Neural progenitor cell (in vitro differentiated cells): ENCODE data around the gene IL3RA. TPM values are rescaled to one million over a fixed set of nuclear protein-coding genes. Genes with fewer than 3 reads are reported as not detected.
"Not testable (repeated sequence)": the region's sequence is repeated elsewhere in the genome, so short reads cannot be mapped to it uniquely, and the experiment has no call there.

ENCODE experiments used
- DNase-seq: peaks from one replicate; pipeline ENCODE4 v3.0.0-alpha.2; 2016; ENCODE audit warnings: low spot score
- H2AFZ ChIP-seq: fragments of 200-600 bp; sonication (generic); replicated peaks from 2 replicates; pipeline ENCODE4 v1.6.1; 2016; ENCODE audit warnings: antibody characterized with exemption
- H3F3A ChIP-seq: fragments of 200-600 bp; sonication (generic); 2 replicates; pipeline ENCODE4 v1.6.1; 2016; ENCODE audit warnings: antibody characterized with exemption, low read depth
- H3K27ac ChIP-seq: fragments of 200-600 bp; sonication (generic); 2 replicates; pipeline ENCODE4 v1.5.1; 2016; ENCODE audit warnings: mild to moderate bottlenecking
- H3K27me3 ChIP-seq: fragments of 200-600 bp; sonication (generic); 2 replicates; pipeline ENCODE4 v1.6.1; 2016; ENCODE audit warnings: mild to moderate bottlenecking, moderate library complexity
- H3K36me3 ChIP-seq: fragments of 200-600 bp; sonication (generic); 2 replicates; pipeline ENCODE4 v1.5.1; 2016
- H3K4me1 ChIP-seq: fragments of 200-600 bp; sonication (generic); 2 replicates; pipeline ENCODE4 v1.6.1; 2016; ENCODE audit warnings: mixed run types
- H3K4me2 ChIP-seq: fragments of 200-600 bp; sonication (generic); 2 replicates; pipeline ENCODE4 v1.6.1; 2016
- H3K4me3 ChIP-seq: fragments of 200-600 bp; sonication (generic); 2 replicates; pipeline ENCODE4 v1.5.1; 2016
- H3K79me2 ChIP-seq: fragments of 200-600 bp; sonication (generic); 2 replicates; pipeline ENCODE4 v1.6.1; 2016; ENCODE audit warnings: low read depth
- H3K9ac ChIP-seq: fragments of 200-600 bp; sonication (generic); 2 replicates; pipeline ENCODE4 v1.6.1; 2016
- H3K9me3 ChIP-seq: fragments of 200-600 bp; sonication (generic); 2 replicates; pipeline ENCODE4 v1.5.1; 2016; ENCODE audit warnings: low read depth
- H4K20me1 ChIP-seq: fragments of 200-600 bp; sonication (generic); 2 replicates; pipeline ENCODE4 v1.6.1; 2016; ENCODE audit warnings: low read depth
- H3K27ac Mint-ChIP-seq: 3 replicates; pipeline ENCODE4 v1.8.0; 2021; ENCODE audit warnings: mixed read lengths
- H3K27me3 Mint-ChIP-seq: 2 replicates; pipeline ENCODE4 v1.8.0; 2022; ENCODE audit warnings: low read depth, mild to moderate bottlenecking, inconsistent platforms, moderate library complexity, mixed read lengths; ENCODE audit not compliant: insufficient read depth
- H3K36me3 Mint-ChIP-seq: 3 replicates; pipeline ENCODE4 v1.8.0; 2021; ENCODE audit warnings: mixed read lengths
- H3K4me1 Mint-ChIP-seq: 3 replicates; pipeline ENCODE4 v1.8.0; 2021; ENCODE audit warnings: mixed read lengths
- H3K4me3 Mint-ChIP-seq: 3 replicates; pipeline ENCODE4 v1.8.0; 2021; ENCODE audit warnings: mild to moderate bottlenecking, moderate library complexity, mixed read lengths
- H3K9me3 Mint-ChIP-seq: 3 replicates; pipeline ENCODE4 v1.8.0; 2020; ENCODE audit warnings: mixed read lengths
- CTCF ChIP-seq: fragments of 200-600 bp; sonication (generic); IDR thresholded peaks from 2 replicates; pipeline ENCODE4 v1.5.1; 2017; ENCODE audit warnings: antibody characterized with exemption, mild to moderate bottlenecking
- EZH2 ChIP-seq: fragments of 200-600 bp; sonication (generic); IDR thresholded peaks from 2 replicates; pipeline ENCODE4 v1.6.1; 2017; ENCODE audit warnings: antibody characterized with exemption, mild to moderate bottlenecking, moderate library complexity
- EZH2phosphoT487 ChIP-seq: fragments of 200-600 bp; sonication (generic); IDR thresholded peaks from 2 replicates; pipeline ENCODE4 v1.6.1; 2017; ENCODE audit warnings: antibody characterized with exemption
- total RNA-seq: library from RNA; depleted of rRNA; stranded (reverse); fragments of >200 nt; gene quantifications from 2 replicates; pipeline ENCODE4 v1.2.3, GENCODE V29; 2015; ENCODE audit warnings: low replicate concordance

IL3RA gene
- total RNA-seq, 1 donor from 2014 or later, result not detected

DNA sequence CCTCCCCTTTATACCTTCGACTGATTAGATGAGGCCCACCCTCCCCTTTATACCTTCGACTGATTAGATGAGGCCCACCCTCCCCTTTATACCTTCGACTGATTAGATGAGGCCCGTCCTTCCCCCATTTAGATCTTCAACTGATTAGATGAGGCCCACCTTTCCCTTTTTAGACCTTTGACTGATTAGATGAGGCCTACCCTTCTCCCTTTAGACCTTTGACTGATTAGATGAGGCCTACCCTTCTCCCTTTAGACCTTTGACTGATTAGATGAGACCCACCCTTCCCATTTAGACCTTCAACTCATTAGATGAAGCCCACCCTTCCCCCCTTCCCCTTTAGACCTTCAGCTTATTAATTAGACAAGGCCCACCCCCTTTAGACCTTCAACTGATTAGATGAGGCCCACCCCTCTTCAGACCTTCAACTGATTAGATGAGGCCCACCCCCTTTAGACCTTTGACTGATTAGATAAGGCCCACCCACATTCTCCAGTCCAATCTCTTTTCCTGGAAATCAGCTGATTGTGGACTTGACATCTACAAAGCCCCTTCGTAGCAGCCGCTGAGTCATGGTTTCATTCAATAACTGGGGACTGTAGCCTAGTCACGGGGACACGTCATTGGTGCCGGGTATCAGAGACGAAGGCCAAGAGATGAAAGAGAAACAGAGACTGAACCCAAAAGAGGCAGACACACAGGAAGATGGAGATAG lies 28.8 kb upstream of the IL3RA start:
- H3K27me3 Mint-ChIP-seq, result peaks cover 3% of the 10 kb centered on the region
- no peak overlapping the region for H2AFZ ChIP-seq
- no peak for TF ChIP-seq EZH2phosphoT487
- TF ChIP-seq CTCF, result no peak
- no peak for TF ChIP-seq EZH2
- H3K4me1 Mint-ChIP-seq, result peaks cover 3% of the 10 kb centered on the region
- H3K27me3 ChIP-seq, result no peaks in the 10 kb centered on the region
- no peak overlapping the region for H3K4me3 ChIP-seq
- no peaks in the 10 kb centered on the region for H3K4me1 ChIP-seq
- H3K9me3 ChIP-seq, result no peaks in the 10 kb centered on the region
- no peak overlapping the region for H3K4me2 ChIP-seq
- H3K4me3 Mint-ChIP-seq, result no peak overlapping the region
- no peaks in the 10 kb centered on the region for H3K36me3 Mint-ChIP-seq
- H3K27ac Mint-ChIP-seq, result no peak overlapping the region
- no peaks in the 10 kb centered on the region for H3K36me3 ChIP-seq
- no peaks in the 10 kb centered on the region for H4K20me1 ChIP-seq
- no peak for DNase-seq
- peaks cover 12% of the 10 kb centered on the region for H3F3A ChIP-seq
- H3K27ac ChIP-seq, result no peak overlapping the region
- peaks cover 9% of the 10 kb centered on the region for H3K9me3 Mint-ChIP-seq
- H3K9ac ChIP-seq, result no peak overlapping the region
- H3K79me2 ChIP-seq, result no peaks in the 10 kb centered on the region

DNA sequence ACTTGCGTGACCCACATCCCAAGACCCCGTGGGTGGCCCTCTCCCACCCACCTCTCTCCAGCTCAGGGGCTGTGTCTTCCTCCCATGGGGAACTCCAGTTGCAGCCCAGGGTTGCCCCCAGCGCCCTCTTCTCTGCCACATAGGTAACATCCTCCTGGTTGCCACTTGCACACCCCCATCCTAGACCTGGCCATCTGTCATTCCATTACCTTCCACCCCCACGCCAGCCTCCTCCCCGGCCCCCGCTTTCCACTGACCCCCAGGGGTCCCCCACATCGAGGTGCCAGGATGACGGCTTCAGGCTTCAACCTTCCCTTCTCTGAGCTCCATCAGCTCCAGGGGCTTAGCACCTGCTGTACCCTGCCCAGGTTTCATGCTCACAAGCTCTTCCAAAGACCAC lies 28.1 kb upstream of the IL3RA start:
- no peaks in the 10 kb centered on the region for H3K9me3 ChIP-seq

DNA sequence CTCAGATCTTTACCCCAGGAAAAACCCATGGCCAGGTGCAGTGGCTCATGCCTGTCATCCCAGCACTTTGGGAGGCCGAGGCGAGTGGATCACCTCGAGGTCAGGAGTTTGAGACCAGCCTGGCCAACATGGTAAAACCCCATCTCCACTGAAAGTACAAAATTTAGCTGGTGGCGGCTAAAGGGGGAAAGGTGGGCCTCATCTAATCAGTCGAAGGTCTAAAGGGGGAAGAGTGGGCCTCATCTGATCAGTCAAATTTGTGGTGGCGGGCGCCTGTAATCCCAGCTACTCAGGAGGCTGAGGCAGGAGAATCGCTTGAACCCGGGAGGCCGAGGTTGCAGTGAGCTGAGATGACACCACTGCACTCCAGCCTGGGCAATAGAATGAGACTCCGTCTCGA lies 27.7 kb upstream of the IL3RA start:
- H3K9me3 Mint-ChIP-seq, DNase-seq, H3K4me2 ChIP-seq, H4K20me1 ChIP-seq, H3K9me3 ChIP-seq, H3K4me1 Mint-ChIP-seq, H3K79me2 ChIP-seq, H3K36me3 Mint-ChIP-seq, H3K27ac ChIP-seq, H3K4me3 ChIP-seq, H2AFZ ChIP-seq, H3K27me3 ChIP-seq, H3K4me3 Mint-ChIP-seq, H3K9ac ChIP-seq, H3K27me3 Mint-ChIP-seq, H3K36me3 ChIP-seq, H3K4me1 ChIP-seq, H3K27ac Mint-ChIP-seq: not testable (repeated sequence)
- H3F3A ChIP-seq, result peaks cover 12% of the 10 kb centered on the region

More for the DNA sequence above, 28.1 kb upstream of the IL3RA start:
- TF ChIP-seq CTCF (no peak), EZH2 (no peak), EZH2phosphoT487 (no peak)
- no peaks in the 10 kb centered on the region for H3K4me1 ChIP-seq
- no peak overlapping the region for H3K4me2 ChIP-seq
- peaks cover 12% of the 10 kb centered on the region for H3F3A ChIP-seq
- H3K79me2 ChIP-seq, result no peaks in the 10 kb centered on the region
- Mint-ChIP-seq H3K36me3 (no peaks in the 10 kb centered on the region), H3K27ac (no peak overlapping the region), H3K4me3 (no peak overlapping the region), H3K4me1 (peaks cover 3% of the 10 kb centered on the region), H3K27me3 (peaks cover 3% of the 10 kb centered on the region), H3K9me3 (peaks cover 9% of the 10 kb centered on the region)
- H3K27ac ChIP-seq, result no peak overlapping the region
- no peaks in the 10 kb centered on the region for H4K20me1 ChIP-seq
- no peaks in the 10 kb centered on the region for H3K36me3 ChIP-seq
- no peak overlapping the region for H3K4me3 ChIP-seq
- H3K27me3 ChIP-seq, result no peaks in the 10 kb centered on the region
- no peak for DNase-seq
- H2AFZ ChIP-seq, result no peak overlapping the region
- no peak overlapping the region for H3K9ac ChIP-seq

- Histone ChIP-seq H4K20me1 (no peaks in the 10 kb centered on the region), H2AFZ (no peak overlapping the region), H3K4me2 (no peak overlapping the region), H3K27me3 (no peaks in the 10 kb centered on the region), H3K9ac (no peak overlapping the region), H3F3A (no peaks in the 10 kb centered on the region), H3K79me2 (no peaks in the 10 kb centered on the region), H3K27ac (no peak overlapping the region), H3K36me3 (no peaks in the 10 kb centered on the region), H3K4me1 (no peaks in the 10 kb centered on the region), H3K9me3 (no peaks in the 10 kb centered on the region), H3K4me3 (no peak overlapping the region)
- no peaks in the 10 kb centered on the region for H3K9me3 Mint-ChIP-seq
- H3K4me1 Mint-ChIP-seq, result peaks cover 3% of the 10 kb centered on the region
- TF ChIP-seq EZH2phosphoT487, result no peak
- no peak for TF ChIP-seq EZH2
- no peak for TF ChIP-seq CTCF
- DNase-seq, result no peak
- no peak overlapping the region for H3K4me3 Mint-ChIP-seq
- H3K27ac Mint-ChIP-seq, result no peak overlapping the region
- no peaks in the 10 kb centered on the region for H3K36me3 Mint-ChIP-seq
- peaks cover 3% of the 10 kb centered on the region for H3K27me3 Mint-ChIP-seq
Measured at GRCh38 chrX:1313788-1314187, 22.8 kb upstream of the IL3RA start.
